ENCODE measurements around the gene CCT6B.

DNA sequence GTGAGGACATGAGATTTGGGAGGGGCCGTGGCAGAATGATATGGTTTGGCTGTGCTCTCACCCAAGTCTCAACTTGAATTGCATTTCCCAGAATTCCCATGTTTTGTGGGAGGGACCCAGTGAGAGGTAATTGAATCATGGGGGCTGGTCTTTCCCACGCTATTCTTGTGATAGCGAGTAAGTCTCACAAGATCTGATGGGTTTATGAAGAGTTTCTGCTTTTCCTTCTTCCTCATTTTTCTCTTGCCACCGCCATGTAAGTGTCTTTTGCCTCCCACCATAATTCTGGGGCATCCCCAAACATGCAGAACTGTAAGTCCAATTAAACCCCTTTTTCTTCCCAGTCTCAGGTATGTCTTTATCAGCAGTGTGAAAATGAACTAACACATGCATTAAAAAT is 40.6 kb downstream of the CCT6B start:
- TF ChIP-seq, protein P1, sequence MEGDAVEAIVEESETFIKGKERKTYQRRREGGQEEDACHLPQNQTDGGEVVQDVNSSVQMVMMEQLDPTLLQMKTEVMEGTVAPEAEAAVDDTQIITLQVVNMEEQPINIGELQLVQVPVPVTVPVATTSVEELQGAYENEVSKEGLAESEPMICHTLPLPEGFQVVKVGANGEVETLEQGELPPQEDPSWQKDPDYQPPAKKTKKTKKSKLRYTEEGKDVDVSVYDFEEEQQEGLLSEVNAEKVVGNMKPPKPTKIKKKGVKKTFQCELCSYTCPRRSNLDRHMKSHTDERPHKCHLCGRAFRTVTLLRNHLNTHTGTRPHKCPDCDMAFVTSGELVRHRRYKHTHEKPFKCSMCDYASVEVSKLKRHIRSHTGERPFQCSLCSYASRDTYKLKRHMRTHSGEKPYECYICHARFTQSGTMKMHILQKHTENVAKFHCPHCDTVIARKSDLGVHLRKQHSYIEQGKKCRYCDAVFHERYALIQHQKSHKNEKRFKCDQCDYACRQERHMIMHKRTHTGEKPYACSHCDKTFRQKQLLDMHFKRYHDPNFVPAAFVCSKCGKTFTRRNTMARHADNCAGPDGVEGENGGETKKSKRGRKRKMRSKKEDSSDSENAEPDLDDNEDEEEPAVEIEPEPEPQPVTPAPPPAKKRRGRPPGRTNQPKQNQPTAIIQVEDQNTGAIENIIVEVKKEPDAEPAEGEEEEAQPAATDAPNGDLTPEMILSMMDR (IDR thresholded peaks at IDR 0.05), result no peak
- TF ChIP-seq POLR2AphosphoS5 (IDR thresholded peaks at IDR 0.05; ENCODE audit: low read depth, low read length), result no peak
- TF ChIP-seq, protein P2, sequence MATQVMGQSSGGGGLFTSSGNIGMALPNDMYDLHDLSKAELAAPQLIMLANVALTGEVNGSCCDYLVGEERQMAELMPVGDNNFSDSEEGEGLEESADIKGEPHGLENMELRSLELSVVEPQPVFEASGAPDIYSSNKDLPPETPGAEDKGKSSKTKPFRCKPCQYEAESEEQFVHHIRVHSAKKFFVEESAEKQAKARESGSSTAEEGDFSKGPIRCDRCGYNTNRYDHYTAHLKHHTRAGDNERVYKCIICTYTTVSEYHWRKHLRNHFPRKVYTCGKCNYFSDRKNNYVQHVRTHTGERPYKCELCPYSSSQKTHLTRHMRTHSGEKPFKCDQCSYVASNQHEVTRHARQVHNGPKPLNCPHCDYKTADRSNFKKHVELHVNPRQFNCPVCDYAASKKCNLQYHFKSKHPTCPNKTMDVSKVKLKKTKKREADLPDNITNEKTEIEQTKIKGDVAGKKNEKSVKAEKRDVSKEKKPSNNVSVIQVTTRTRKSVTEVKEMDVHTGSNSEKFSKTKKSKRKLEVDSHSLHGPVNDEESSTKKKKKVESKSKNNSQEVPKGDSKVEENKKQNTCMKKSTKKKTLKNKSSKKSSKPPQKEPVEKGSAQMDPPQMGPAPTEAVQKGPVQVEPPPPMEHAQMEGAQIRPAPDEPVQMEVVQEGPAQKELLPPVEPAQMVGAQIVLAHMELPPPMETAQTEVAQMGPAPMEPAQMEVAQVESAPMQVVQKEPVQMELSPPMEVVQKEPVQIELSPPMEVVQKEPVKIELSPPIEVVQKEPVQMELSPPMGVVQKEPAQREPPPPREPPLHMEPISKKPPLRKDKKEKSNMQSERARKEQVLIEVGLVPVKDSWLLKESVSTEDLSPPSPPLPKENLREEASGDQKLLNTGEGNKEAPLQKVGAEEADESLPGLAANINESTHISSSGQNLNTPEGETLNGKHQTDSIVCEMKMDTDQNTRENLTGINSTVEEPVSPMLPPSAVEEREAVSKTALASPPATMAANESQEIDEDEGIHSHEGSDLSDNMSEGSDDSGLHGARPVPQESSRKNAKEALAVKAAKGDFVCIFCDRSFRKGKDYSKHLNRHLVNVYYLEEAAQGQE (IDR thresholded peaks at IDR 0.05; ENCODE audit: insufficient read depth in 1 of 2, low read depth in 2 of 2, low read length in 1 of 2), result no peak

Measured in Panc1 (cell line).